CD4-positive, alpha-beta T cell treated with Interleukin-2 at 100 ng/mL for 4 hours (primary cell): ENCODE data around the gene NPTXR.
"Not testable (repeated sequence)": the region's sequence is repeated elsewhere in the genome, so short reads cannot be mapped to it uniquely, and the experiment has no call there.

Experiments
- DNase-seq: peaks from one replicate; pipeline ENCODE4 v3.0.0-alpha.2; 2020; ENCODE audit warnings: low spot score

Gene NPTXR

GRCh38 chr22:38868886-38869381, 25.1 kb upstream of the NPTXR start:
- peak; percentile 82 for DNase-seq

- no peak for DNase-seq
Observed at GRCh38 chr22:38868286-38868721, 24.5 kb upstream of the NPTXR start.

- no peak for DNase-seq
Observed at GRCh38 chr22:38867471-38868285, 23.9 kb upstream of the NPTXR start.

- no peak for DNase-seq
Observed at GRCh38 chr22:38867124-38867455, 23.3 kb upstream of the NPTXR start.

GRCh38 chr22:38866399-38867123, 22.7 kb upstream of the NPTXR start:
- no peak for DNase-seq

- DNase-seq: no peak
Observed at GRCh38 chr22:38866024-38866398, 22.2 kb upstream of the NPTXR start.

- no peak for DNase-seq
Observed at GRCh38 chr22:38865201-38866023, 21.6 kb upstream of the NPTXR start.

- DNase-seq: no peak
Observed at GRCh38 chr22:38864361-38865191, 20.7 kb upstream of the NPTXR start.

GRCh38 chr22:38863531-38864131, 19.8 kb upstream of the NPTXR start:
- DNase-seq: no peak

- no peak for DNase-seq
Observed at GRCh38 chr22:38862375-38863329, 18.8 kb upstream of the NPTXR start.

- no peak for DNase-seq
Observed at GRCh38 chr22:38861927-38862326, 18.1 kb upstream of the NPTXR start.

- DNase-seq: no peak
Observed at GRCh38 chr22:38861170-38861876, 17.5 kb upstream of the NPTXR start.

GRCh38 chr22:38860283-38861169, 16.7 kb upstream of the NPTXR start:
- no peak for DNase-seq

GRCh38 chr22:38859581-38860282, 15.9 kb upstream of the NPTXR start:
- DNase-seq: no peak

- DNase-seq: no peak
Observed at GRCh38 chr22:38858492-38858891, 14.7 kb upstream of the NPTXR start.

GRCh38 chr22:38854476-38854875, 10.6 kb upstream of the NPTXR start:
- DNase-seq: not testable (repeated sequence)

- not testable (repeated sequence) for DNase-seq
Observed at GRCh38 chr22:38853883-38854282, 10.1 kb upstream of the NPTXR start.

GRCh38 chr22:38853196-38853651, 9.4 kb upstream of the NPTXR start:
- no peak for DNase-seq
